GM18511 (cell line): Measurements from ENCODE around the gene CD72.
A peak's percentile ranks its signal among the peaks of the same experiment; 100 is the strongest.
"Not testable (repeated sequence)": the region's sequence is repeated elsewhere in the genome, so short reads cannot be mapped to it uniquely, and the experiment has no call there.

Experiments
- ATAC-seq: cut with Tn5 transposase; IDR thresholded peaks from one replicate; pipeline ENCODE4 v1.9.1; 2021; ENCODE audit warnings: mild to moderate bottlenecking, moderate library complexity; ENCODE audit not compliant: unreplicated experiment

The CD72 gene

DNA sequence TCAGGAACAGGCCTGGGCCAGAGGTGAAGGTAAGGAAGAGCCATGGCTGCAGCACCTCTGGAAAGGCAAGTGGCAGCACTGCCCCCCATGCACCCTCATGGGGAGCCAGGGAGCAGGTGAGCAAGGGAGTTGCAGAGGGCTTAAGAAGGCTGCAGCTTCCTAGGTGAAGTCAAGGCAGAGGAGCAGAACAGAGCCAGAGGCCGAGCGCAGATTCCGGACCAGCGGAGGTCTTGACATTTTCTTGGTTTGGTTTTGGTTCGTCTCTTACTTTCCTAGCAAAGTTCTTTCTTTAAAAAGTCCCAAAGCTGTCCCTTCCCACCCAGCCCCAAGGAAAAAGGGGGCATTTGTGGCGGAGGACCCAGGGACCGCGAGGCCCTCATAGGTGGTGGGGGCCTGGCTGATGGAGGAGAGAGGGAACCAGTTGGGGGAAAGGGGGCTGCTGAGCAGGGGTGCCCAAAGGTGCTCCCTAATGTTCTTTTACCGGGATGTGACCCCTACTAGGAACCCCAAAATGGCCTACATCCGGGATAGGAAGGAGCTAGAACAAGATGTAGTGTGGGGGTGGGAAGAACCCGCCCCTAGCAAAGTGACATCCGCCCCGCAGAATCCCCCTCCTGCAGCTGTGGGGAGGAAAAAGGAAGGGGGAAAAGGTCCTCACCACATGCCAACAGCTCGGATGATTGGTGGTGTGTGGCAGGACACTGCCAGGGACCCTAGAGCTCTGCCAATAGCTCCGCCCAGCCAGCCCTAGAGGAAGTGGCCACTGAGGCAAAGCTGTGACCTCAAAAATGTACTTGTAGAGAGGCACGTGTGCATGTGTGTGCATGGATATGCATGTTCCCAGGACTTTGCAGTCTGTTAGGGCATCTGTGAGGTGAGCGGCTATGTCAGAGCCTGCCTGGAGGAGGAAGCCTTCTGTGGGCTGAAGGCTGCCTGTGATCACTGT, 914 bp upstream of the CD72 start:
- peak; percentile 58 for ATAC-seq

GRCh38 chr9:35617548-35617947, 665 bp downstream of the CD72 start:
- no peak for ATAC-seq

DNA sequence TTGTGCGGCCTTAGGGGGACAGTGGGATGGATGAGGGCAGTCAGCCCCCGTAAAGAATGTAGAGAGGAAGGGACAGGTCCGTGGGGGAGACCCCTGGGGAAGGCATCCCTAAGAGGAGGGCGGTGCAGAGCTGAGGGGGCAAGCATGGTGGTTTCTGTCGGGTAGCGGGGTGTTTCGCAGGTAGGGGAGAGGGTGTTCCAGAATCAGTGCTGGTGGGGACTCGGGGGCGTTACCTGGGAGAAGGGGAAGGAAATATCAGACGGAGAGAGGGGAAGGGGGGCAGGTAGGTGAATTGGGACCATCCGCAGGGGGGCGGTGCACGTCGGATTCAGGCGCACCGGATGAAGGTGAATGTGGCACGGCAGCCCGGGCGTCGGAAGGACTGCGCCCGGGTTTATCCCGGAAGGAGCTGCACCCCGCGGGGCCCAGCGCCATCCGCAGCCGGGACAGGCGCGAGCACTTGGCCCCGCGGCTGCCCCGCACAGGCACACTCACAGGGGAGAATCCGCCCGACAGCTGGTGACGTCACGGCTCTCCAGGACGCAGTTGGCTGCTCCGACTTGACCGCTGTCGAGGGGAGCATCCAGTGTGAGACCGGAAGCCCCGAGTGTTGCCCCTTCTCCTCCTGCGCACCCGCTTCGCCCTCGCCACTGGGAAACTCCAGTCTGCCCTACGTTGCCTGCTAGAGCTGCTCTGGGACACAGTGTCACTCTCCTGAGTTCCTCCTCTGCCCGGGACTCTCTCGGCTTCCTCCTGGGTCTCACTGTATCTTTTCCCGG, 1.3 kb downstream of the CD72 start:
- ATAC-seq, result peak; percentile 29

GRCh38 chr9:35615981-35616680, 2.1 kb downstream of the CD72 start:
- no peak for ATAC-seq

- ATAC-seq, result no peak
Measured at GRCh38 chr9:35612843-35613242, 5.4 kb downstream of the CD72 start.

GRCh38 chr9:35612066-35612465, 6.1 kb downstream of the CD72 start:
- not testable (repeated sequence) for ATAC-seq

- ATAC-seq, result no peak
Measured at GRCh38 chr9:35611230-35611797, 6.9 kb downstream of the CD72 start.

GRCh38 chr9:35609820-35610163, 8.4 kb downstream of the CD72 start:
- no peak for ATAC-seq

DNA sequence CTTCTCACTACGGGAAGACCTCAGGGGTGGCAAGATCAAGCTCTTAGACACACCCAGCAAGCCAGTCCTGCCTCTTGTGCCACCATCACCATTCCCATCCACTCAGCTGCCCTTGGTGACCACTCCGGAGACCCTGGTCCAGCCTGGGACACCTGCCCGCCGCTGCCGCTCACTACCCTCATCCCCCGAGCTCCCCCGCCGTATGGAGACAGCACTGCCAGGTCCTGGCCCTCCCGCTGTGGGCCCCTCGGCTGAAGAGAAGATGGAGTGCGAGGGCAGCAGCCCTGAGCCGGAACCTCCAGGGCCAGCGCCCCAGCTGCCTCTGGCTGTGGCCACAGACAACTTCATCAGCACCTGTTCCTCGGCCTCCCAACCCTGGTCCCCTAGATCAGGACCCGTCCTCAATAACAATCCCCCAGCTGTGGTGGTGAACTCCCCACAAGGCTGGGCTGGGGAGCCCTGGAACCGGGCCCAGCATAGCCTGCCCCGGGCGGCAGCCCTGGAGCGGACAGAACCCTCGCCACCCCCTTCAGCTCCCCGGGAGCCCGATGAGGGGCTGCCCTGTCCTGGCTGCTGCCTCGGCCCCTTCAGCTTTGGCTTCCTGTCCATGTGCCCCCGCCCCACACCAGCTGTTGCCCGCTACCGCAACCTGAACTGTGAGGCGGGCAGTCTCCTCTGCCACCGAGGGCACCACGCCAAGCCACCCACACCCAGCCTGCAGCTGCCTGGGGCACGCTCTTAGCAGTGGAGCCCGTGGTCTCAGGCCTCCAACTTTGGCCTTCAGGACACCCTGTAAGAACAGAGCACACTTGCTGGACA, 9.0 kb downstream of the CD72 start:
- no peak for ATAC-seq

- no peak for ATAC-seq
Measured at GRCh38 chr9:35608221-35608620, 10.0 kb downstream of the CD72 start.

DNA sequence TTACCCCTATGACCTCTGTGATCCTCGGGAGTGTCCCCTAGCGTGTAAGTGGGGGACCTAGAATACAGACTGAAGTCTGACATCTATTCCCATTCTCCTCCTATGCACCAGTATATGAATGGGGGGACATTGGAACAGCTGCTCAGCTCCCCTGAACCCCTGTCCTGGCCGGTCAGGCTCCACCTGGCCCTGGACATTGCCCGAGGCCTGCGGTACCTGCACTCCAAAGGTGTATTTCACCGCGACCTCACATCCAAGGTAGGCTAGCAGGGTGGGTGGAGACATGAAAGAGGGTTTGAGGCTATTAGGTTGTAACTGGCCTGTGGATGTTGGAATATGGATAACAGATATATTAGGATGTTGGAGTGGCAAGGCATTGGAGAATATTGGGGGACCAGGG, 11.5 kb downstream of the CD72 start:
- no peak for ATAC-seq

GRCh38 chr9:35606138-35606504, 12.1 kb downstream of the CD72 start:
- ATAC-seq, result no peak

DNA sequence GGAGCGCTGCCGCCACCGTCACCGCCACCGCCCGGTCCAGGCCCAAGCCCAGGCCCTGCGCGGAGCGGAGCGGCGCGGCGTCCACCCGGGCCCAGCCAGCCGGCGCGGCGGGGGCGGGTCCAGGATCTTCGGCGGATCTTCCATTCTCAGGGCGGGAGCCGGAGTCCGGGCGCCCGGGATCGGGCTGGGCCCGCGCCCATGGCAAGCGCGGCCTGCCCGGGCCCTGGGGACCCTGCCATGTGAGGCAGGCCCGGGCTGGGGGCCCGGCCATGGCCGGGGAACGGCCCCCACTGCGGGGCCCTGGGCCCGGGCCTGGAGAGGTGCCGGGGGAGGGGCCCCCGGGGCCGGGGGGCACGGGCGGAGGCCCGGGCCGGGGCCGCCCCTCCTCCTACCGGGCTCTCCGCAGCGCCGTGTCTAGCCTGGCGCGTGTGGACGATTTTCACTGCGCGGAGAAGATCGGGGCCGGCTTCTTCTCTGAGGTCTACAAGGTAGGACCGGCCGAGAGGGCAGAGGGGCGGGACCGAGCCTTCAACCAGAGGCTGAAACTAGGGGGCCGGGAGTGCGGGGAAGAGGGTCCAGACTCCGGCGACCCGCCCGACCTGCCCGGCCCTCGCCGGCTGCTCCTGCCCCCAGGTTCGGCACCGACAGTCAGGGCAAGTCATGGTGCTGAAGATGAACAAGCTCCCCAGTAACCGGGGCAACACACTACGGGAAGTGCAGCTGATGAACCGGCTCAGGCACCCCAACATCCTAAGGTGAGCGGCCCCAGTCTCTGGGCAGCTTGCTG, 12.7 kb downstream of the CD72 start:
- ATAC-seq, result peak; percentile 11

DNA sequence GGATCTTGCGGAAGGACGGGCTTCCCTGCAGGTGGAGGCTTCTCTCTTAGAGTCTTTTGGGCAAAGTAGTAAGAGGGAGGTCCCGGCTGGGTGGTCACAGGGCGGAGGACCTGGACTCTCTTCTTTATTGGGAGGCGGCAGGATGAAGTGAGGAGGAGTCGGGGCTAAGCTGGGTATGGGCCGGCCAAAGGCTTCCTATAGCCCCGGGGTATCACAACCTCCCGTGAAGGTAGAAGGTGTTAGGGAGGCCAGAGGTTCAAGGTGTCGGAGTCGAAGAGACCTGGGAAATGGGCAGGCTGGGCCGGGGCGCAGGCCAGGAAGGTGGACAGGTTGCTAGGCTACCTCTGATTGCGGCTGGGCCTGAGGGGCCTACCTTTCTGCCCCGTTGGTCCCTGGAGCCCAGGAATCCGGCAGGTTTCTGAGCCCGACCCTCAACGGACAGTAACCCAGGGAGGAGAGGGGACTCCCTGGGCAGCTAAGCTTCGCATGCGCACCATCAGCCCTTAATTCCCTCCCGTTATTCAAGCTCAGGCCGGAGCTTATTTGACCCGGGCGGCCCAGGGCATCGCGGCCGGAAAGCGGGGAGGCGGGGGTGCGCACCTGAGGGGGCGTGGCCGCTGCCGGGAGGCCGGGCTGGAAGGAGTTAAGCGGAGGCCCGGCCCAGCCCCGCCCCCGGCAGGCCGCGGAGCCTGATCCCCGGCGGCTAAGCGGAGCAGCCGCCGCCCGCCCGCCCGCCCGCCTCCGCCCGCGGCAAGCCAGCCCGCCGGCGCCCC, 13.4 kb downstream of the CD72 start, which contains the start of gene TESK1:
TESK1 (plus strand) TSS at position 685 of the 773 bp plus-strand sequence. CDS start 358 bp downstream, outside the sequence.
- peak; percentile 57 for ATAC-seq

GRCh38 chr9:35603986-35604577, 14.1 kb downstream of the CD72 start:
- peak; percentile 87 for ATAC-seq

DNA sequence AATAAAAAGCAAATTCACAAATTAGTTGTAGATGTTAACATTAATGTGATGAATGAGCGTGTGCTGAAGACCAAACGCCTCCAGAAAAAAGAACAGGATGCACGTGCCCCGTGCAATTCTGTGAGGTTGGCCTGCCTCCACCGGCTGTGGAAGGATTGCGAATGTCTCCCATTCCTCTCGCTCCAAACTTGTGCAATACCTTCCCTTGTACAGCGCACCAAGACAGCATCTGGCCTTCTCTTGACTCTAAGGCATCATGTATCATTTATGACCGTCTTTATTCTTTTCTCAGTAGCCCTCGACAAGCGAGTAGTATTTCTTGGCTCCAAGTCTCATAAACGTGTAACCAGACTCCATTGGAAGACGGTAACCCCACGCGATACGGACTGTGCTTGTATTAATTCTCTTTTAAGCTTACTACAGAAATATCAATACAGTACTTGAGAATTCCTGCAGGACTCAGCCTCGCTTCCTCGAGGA, 14.7 kb downstream of the CD72 start:
- no peak for ATAC-seq

GRCh38 chr9:35599763-35600604, 18.2 kb downstream of the CD72 start:
- ATAC-seq, result no peak
